Measurements from ENCODE around the gene SYNDIG1.
"Not testable (repeated sequence)": the region's sequence is repeated elsewhere in the genome, so short reads cannot be mapped to it uniquely, and the experiment has no call there.

Gene SYNDIG1

DNA sequence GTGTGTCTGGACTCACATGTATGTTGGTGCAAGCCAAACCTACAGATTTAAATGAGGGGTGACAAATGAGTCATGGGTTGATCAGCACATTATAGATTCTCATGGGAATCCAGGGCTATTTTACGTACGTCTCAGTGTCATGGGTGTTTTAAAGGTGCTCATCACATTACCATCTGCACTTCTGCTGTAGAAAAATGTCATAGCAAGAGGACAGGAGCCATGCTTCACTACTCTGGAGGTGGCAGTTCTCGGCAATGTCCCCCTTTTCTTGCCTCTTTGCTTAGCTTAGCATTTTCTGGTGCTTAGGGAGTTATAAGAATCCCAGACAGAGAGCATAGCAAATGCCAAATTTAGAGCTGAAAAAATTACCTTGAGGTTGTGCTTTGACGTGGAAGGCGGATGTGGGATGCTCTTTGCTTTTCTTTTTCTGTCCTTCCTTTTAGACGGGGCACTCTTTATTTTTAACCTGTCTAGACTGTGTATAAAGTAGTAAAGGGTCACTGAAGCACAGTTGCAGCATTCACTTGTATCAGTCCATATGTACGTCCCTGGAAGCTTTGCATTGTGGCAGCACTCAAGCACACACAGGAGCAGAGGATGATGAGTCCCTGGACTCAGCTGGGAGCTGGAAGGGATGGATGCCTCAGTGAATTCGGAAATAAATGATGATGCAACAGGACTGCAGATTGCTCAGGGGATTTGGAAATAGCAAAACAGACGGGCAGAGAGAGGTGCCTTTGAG lies 139.7 kb downstream of the SYNDIG1 start:
- DNase-seq (ENCODE audit: low read depth in 2 of 2): no peak

- no peak for DNase-seq (ENCODE audit: low read depth in 2 of 2)
Measured at GRCh38 chr20:24609757-24610156, 140.3 kb downstream of the SYNDIG1 start.

GRCh38 chr20:24610341-24611115 lies 141.1 kb downstream of the SYNDIG1 start:
- DNase-seq (ENCODE audit: low read depth in 2 of 2): no peak

- DNase-seq (ENCODE audit: low read depth in 2 of 2): no peak
Measured at GRCh38 chr20:24611360-24612140, 142.1 kb downstream of the SYNDIG1 start.

- no peak for DNase-seq (ENCODE audit: low read depth in 2 of 2)
Measured at GRCh38 chr20:24612799-24613775, 143.7 kb downstream of the SYNDIG1 start.

- DNase-seq (ENCODE audit: low read depth in 2 of 2): no peak
Measured at GRCh38 chr20:24614341-24614740, 144.9 kb downstream of the SYNDIG1 start.

DNA sequence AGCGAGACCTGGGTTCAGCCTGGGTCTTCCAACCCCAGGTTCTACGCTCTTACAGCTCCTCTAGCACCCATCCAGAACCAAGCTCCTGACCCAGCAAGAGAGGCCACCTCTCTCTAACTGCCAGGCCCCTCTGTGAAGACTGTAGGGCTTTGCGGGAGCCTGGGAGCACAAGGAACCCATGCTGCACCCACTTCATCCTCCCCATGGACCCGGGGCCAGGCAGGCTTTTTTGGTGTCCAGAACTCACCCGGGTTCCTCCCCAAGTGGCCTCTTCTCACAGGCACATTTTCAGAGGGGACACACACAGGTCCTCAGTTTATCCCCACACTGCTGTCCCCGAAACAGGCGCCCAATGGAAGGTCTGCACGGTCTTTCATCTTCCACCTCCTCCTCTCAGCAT lies 145.9 kb downstream of the SYNDIG1 start:
- no peak for DNase-seq (ENCODE audit: low read depth in 2 of 2)

DNA sequence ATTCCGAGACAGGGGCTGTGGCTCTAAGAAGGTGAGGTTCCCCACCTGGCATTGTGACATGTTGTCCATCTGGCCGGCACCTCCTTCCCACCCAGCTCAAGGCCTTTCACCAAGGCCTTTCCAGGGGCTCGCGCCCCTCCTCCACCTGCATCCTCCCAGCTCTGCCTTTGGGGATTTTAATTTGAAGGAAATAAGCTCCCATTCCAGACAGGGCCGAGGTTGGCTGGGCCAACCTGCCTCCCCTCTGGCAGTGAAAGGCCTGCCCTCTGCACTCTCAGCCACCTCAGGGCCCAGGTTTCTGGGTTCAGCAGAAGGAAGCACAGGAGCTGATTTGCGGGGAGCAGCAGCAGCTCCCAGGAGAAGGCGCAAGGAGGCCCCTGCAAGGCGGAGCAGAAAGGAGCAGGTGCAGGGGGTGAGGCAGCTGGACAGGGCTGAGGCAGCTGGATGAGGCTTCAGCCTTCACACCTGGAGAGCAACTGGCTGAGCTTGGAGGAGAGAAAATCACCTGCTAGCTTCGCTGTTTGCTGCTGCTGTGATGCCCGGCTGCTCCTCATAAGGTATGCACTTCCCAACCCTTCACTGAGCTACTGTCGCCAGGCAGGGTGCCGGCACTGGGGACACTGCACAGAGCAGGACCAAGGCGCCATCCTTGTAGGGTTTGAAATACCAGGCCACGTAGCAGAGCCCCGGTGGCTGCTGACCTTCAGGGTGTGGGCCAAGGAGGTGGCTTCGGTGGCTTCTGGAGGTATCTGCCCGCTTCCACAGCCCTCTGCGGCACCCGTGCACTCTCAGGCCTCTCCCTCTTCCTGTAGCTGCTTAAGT lies 147.0 kb downstream of the SYNDIG1 start:
- DNase-seq (ENCODE audit: low read depth in 2 of 2): no peak

DNA sequence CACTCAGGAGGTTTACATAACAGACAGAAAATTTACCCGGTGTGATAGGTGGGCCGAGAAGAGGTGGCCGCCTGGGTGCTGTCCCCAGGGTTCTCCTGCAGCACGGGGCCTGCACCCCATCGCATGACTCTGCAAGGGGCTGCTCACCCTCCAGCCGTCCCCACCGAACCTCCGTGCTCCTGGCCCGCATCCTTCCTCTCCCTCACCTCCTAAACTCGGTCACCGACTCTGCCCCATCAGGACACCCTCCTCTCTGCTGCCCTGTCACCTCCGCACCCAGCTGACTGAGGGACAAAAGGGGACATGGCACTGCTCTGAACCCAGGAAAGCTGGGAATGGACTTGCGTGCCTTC lies 147.6 kb downstream of the SYNDIG1 start:
- DNase-seq (ENCODE audit: low read depth in 2 of 2): no peak

DNA sequence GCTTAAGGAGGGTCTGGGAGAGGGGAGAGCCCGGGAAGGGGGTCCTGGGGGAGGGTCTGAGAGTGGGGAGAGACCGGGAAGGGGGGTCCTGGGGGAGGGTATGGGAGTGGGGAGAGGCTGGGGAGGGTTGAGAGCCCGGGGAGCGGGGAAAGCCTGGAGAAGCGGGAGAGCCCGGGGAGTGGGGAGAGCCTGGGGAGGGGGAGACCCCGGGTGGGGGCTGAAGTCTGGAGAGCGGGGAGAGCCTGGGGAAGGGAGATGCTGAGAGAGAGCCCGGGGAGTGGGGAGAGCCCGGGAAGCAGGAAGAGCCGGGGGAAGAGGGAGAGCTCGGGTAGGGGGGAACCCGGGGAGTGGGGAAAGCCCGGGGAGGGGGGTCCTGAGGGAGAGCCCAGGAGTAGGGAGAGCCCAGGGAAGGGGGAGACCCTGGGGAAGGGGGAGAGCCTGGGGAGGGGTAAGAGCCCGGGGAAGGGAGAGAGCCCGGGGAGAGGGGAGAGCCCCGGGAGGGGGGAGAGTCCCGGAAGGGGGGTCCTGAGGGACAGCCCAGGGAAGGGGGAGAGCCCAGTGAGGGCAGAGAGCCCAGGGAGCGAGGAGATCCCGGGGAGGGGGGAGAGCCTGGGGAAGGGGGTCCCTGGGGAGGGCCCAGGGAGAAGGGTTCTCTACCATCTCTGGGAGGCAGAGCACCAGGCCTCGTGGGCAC lies 148.5 kb downstream of the SYNDIG1 start:
- no peak for DNase-seq (ENCODE audit: low read depth in 2 of 2)

DNA sequence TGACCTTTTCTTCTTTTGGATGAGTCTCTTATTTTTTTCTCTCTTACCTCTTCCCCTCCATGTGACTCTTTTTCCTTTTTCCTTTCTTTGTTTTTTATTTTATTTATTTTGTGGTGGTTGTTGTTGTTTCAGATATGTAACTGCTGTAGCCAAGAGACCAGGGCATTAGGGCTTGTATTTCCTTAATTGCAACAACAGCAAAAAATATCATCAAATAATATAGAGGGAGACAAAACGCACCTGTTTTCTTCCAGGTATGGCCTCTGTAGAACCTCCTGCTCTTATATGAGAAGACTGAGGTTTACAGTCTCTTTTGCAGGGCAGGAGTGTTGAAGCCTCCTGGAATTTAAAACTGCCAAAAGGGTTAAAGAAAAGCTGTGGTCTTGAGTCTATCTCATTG lies 149.3 kb downstream of the SYNDIG1 start:
- DNase-seq (ENCODE audit: low read depth in 2 of 2): no peak

- DNase-seq (ENCODE audit: low read depth in 2 of 2): no peak
Measured at GRCh38 chr20:24619212-24619611, 149.8 kb downstream of the SYNDIG1 start.

- no peak for DNase-seq (ENCODE audit: low read depth in 2 of 2)
Measured at GRCh38 chr20:24620937-24621519, 151.6 kb downstream of the SYNDIG1 start.

DNA sequence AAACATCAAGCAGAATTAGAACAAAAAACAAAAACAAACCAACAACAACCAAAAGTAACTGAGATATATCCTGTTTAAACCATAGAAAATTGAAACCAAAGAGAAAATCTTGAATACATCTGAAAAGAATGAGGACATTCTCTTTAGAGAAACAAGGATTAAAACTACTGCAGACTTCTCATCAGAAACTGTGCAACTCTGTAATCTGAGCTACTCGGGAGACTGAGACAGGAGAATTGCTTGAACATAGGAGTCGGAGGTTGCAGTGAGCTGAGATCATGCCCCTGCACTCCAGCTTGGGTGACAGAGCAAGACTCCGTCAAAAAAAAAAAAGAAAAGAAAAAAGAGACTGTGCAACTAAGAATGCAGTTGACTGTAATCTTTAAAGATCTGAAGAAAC lies 153.4 kb downstream of the SYNDIG1 start:
- DNase-seq (ENCODE audit: low read depth in 2 of 2): no peak

GRCh38 chr20:24626141-24626540 lies 156.7 kb downstream of the SYNDIG1 start:
- DNase-seq (ENCODE audit: low read depth in 2 of 2): not testable (repeated sequence)

GRCh38 chr20:24627291-24627690 lies 157.9 kb downstream of the SYNDIG1 start:
- no peak for DNase-seq (ENCODE audit: low read depth in 2 of 2)

GRCh38 chr20:24627926-24628325 lies 158.5 kb downstream of the SYNDIG1 start:
- no peak for DNase-seq (ENCODE audit: low read depth in 2 of 2)

DNA sequence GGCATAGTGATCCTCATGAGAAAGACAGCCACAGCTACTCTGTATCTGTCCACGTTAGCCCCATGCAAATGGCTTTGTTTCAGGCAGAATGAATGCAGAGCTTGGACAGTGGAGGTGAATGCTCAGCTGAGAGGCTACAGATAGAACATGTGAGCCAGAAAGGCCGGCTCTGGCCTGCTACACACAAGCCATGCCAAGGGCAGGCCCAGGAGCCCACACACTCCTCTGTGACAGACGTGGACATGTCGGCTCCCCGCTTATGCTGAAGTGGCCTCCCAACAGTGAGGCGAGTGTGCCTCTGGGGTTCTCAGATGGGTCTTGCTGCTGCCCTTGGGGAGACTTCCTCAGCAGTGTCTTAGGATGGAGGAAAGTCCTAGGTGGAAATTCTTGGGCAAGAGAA lies 159.6 kb downstream of the SYNDIG1 start:
- no peak for DNase-seq (ENCODE audit: low read depth in 2 of 2)

DNA sequence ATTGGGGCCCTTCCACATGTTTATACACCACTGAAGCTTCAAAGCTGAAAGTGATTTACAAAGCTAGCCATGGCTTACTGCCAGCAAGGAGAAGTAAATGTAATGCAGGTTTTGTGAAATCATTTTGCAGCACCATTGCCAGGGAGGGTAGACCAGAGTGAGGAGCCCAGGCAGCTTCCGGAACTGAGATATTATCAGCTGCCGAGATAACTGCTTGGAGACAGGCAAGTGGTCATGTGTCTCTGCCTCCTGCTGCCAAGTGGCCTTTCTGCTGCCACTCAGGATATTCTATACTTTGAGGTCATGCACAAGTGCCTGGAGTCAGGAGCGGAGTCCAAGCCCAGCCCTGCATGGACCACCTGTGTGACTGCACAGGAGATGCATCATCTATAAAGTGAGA lies 160.2 kb downstream of the SYNDIG1 start:
- DNase-seq (ENCODE audit: low read depth in 2 of 2): no peak
